GM12878 (cell line): Measurements from ENCODE around the gene LEMD2. TPM values are rescaled to one million over a fixed set of nuclear protein-coding genes. Genes with fewer than 3 reads are reported as not detected.

Source experiments
- ATAC-seq: fragments of 200-7000 bp; cut with Tn5 transposase; 3 replicates; pipeline ENCODE4 v1.9.1; 2020; ENCODE audit warnings: mild to moderate bottlenecking, moderate library complexity
- BruUV-seq: library from RNA; stranded (reverse); fragments of 400-500 nt; replicated peaks from 2 replicates; lab custom pipeline; 2021; lab: Mats Ljungman, UMichigan
- CTCF ChIA-PET: fragments of 300-600 bp; sonication (Branson Sonifier 250); formaldehyde crosslinking; extraction: SDS; loops from one replicate; lab custom pipeline; 2021; ENCODE audit warnings: inconsistent platforms; lab: Yijun Ruan, JAX
- POLR2A ChIA-PET: fragments of 350-600 bp; formaldehyde crosslinking; extraction: SDS; loops from one replicate; lab custom pipeline; 2021; ENCODE audit warnings: inconsistent platforms; lab: Charles Lee
- RAD21 ChIA-PET: fragments of 300-600 bp; sonication (Branson Sonifier 250); formaldehyde crosslinking; loops from one replicate; lab custom pipeline; 2023; ENCODE audit warnings: antibody characterized with exemption; ENCODE audit not compliant: unreplicated experiment; lab: Charles Lee
- SMC1A ChIA-PET: fragments of 300-600 bp; sonication (Branson Sonifier 250); formaldehyde crosslinking; loops from one replicate; lab custom pipeline; 2023; ENCODE audit not compliant: unreplicated experiment, uncharacterized antibody; lab: Charles Lee
- DNase-seq: peaks from one replicate; pipeline ENCODE4 v3.0.0-alpha.2; 2011; ENCODE audit warnings: low read depth, low spot score
- FAIRE-seq: peaks from 3 replicates; lab custom pipeline; 2011; peaks lifted over from hg19 to GRCh38; lab: Jason Lieb, UNC
- H2AFZ ChIP-seq: 2 replicates; pipeline ENCODE4 v1.6.0; 2011; ENCODE audit warnings: low read depth, low read length, control low read depth; ENCODE audit not compliant: control insufficient read depth
- H3K27ac ChIP-seq: 2 replicates; pipeline ENCODE4 v1.5.1; 2011; ENCODE audit warnings: control low read depth; ENCODE audit not compliant: control insufficient read depth, insufficient read depth
- H3K27me3 ChIP-seq, 2 experiments: replicated peaks in 1 of 2; 2 replicates each; pipeline versions ENCODE4 v1.6.0 to v1.6.1; 2011; ENCODE audit warnings: low read length in 1 of 2; ENCODE audit not compliant: control insufficient read depth in 2 of 2, insufficient read depth in 2 of 2
- H3K36me3 ChIP-seq, 2 experiments: 2 replicates each; pipeline ENCODE4 v1.5.1; 2011; ENCODE audit warnings: low read length in 1 of 2; ENCODE audit not compliant: control insufficient read depth in 2 of 2, insufficient read depth in 2 of 2
- H3K4me1 ChIP-seq: 2 replicates; pipeline ENCODE4 v1.6.1; 2011; ENCODE audit warnings: mild to moderate bottlenecking, low read length, moderate library complexity, mixed read lengths; ENCODE audit not compliant: control insufficient read depth, insufficient read depth
- H3K4me2 ChIP-seq: 2 replicates; pipeline ENCODE4 v1.6.0; 2011; ENCODE audit warnings: control low read depth; ENCODE audit not compliant: control insufficient read depth, insufficient read depth
- H3K4me3 ChIP-seq: fragments of 200-600 bp; sonication (generic); 2 replicates; pipeline ENCODE4 v1.5.1; 2016
- H3K79me2 ChIP-seq: 2 replicates; pipeline ENCODE4 v1.6.0; 2011; ENCODE audit warnings: low read length; ENCODE audit not compliant: control insufficient read depth, insufficient read depth
- H3K9ac ChIP-seq: 2 replicates; pipeline ENCODE4 v1.8.0; 2011; ENCODE audit warnings: low read length, control low read depth, mixed read lengths; ENCODE audit not compliant: control insufficient read depth, insufficient read depth
- H3K9me3 ChIP-seq: replicated peaks from 3 replicates; pipeline ENCODE4 v1.5.1; 2011; ENCODE audit warnings: mild to moderate bottlenecking, low read length; ENCODE audit not compliant: control insufficient read depth, insufficient read depth
- H4K20me1 ChIP-seq: 2 replicates; pipeline ENCODE4 v1.6.0; 2011; ENCODE audit not compliant: control insufficient read depth, insufficient read depth
- ASH2L ChIP-seq: fragments of 300-600, 200-600 bp; sonication (generic); IDR thresholded peaks from 2 replicates; pipeline ENCODE4 v1.6.1; 2017; ENCODE audit warnings: low read depth, mild to moderate bottlenecking, borderline replicate concordance
- CTCF ChIP-seq, 3 experiments: IDR thresholded peaks in 2 of 3; conservative IDR thresholded peaks in 1 of 3; 2 replicates each; pipeline ENCODE4 v1.5.1; 2011; ENCODE audit warnings: low read depth in 3 of 3, low read length in 3 of 3, mild to moderate bottlenecking in 3 of 3, control low read depth in 2 of 3, moderate library complexity in 2 of 3, inconsistent platforms in 1 of 3, mixed read lengths in 1 of 3; ENCODE audit not compliant: control insufficient read depth in 2 of 3, insufficient read depth in 1 of 3; ENCODE audit errors: extremely low read depth in 1 of 3
- FOXK2 ChIP-seq: fragments of 450-650 bp; IDR thresholded peaks from 2 replicates; pipeline ENCODE4 v1.6.1; 2017; ENCODE audit warnings: mild to moderate bottlenecking, moderate library complexity
- HDGF ChIP-seq: fragments of 450-650 bp; IDR thresholded peaks from 2 replicates; pipeline ENCODE4 v1.6.1; 2016; ENCODE audit warnings: antibody characterized with exemption
- IRF4 ChIP-seq: IDR thresholded peaks from 2 replicates; pipeline ENCODE4 v1.6.1; 2011; ENCODE audit warnings: low read depth, low read length
- JUNB ChIP-seq: IDR thresholded peaks from 2 replicates; pipeline ENCODE4 v1.6.1; 2016; ENCODE audit warnings: antibody characterized with exemption, mild to moderate bottlenecking
- NFXL1 ChIP-seq: fragments of 450-650 bp; IDR thresholded peaks from 2 replicates; pipeline ENCODE4 v1.6.1; 2017; ENCODE audit warnings: antibody characterized with exemption, mild to moderate bottlenecking, borderline replicate concordance
- NFYA ChIP-seq: IDR thresholded peaks from 2 replicates; pipeline ENCODE4 v1.6.1; 2011; ENCODE audit warnings: low read depth, mild to moderate bottlenecking, low read length, improper control_type of control experiment, borderline replicate concordance
- NR2C2 ChIP-seq: IDR thresholded peaks from 2 replicates; pipeline ENCODE4 v1.6.1; 2011; ENCODE audit warnings: borderline replicate concordance, low read depth; ENCODE audit not compliant: control insufficient read depth, insufficient read length
- PML ChIP-seq: IDR thresholded peaks from 2 replicates; pipeline ENCODE4 v1.6.1; 2012; ENCODE audit warnings: low read length, inconsistent platforms
- RAD21 ChIP-seq: IDR thresholded peaks from 2 replicates; pipeline ENCODE4 v1.6.1; 2011; ENCODE audit warnings: mild to moderate bottlenecking, low read depth, low read length, moderate library complexity; ENCODE audit not compliant: insufficient read depth
- RUNX3 ChIP-seq: IDR thresholded peaks from 2 replicates; pipeline ENCODE4 v1.6.1; 2012; ENCODE audit warnings: low read length, inconsistent platforms
- SMC3 ChIP-seq: IDR thresholded peaks from 2 replicates; pipeline ENCODE4 v1.6.1; 2011; ENCODE audit warnings: low read length, improper control_type of control experiment, borderline replicate concordance
- SRF ChIP-seq, 2 experiments: IDR thresholded peaks; 2 replicates each; pipeline ENCODE4 v1.6.1; 2011; ENCODE audit warnings: low read depth in 2 of 2, low read length in 2 of 2, mild to moderate bottlenecking in 1 of 2, moderate library complexity in 1 of 2
- STAT1 ChIP-seq: fragments of 450-650 bp; conservative IDR thresholded peaks from 2 replicates; pipeline ENCODE4 v1.6.1; 2014; ENCODE audit warnings: antibody characterized with exemption, mild to moderate bottlenecking
- STAT3 ChIP-seq: IDR thresholded peaks from 2 replicates; pipeline ENCODE4 v1.6.1; 2011; ENCODE audit warnings: low read depth, low read length, improper control_type of control experiment
- ZNF24 ChIP-seq: fragments of 450-650 bp; IDR thresholded peaks from 2 replicates; pipeline ENCODE4 v1.6.1; 2017; ENCODE audit warnings: antibody characterized with exemption, mild to moderate bottlenecking
- WGBS: methylation state at CpG from one replicate; pipeline ENCODE4 v1.1.6; 2016; ENCODE audit warnings: low lambda C conversion rate; ENCODE audit not compliant: insufficient replicate concordance, insufficient coverage; ENCODE audit errors: missing lambda C conversion rate; 5-methylcytosine and 5-hydroxymethylcytosine counted together
- in situ Hi-C: fragments of 300-500 bp; cut with MboI; formaldehyde crosslinking; loops from 9 replicates; pipeline ENCODE4 v1.14.3; 2018; ENCODE audit warnings: mixed read lengths
- intact Hi-C: fragments of 100-400 bp; cut with micrococcal nuclease; formaldehyde crosslinking; loops from one replicate; pipeline ENCODE4 v1.14.2; 2022; ENCODE audit not compliant: unreplicated experiment
- polyA plus RNA-seq, 11 experiments: library from polyadenylated mRNA; depleted of rRNA in 4 of 11; unstranded in 6 of 11; stranded (reverse) in 5 of 11; fragments of >200 nt; fragmentation: Nextera tagmentation in 4 of 11; fragmentation: Illumina TruSeq in 1 of 11; extraction: Ambion mirVana in 4 of 11; extraction: Trizol in 1 of 11; gene quantifications; 1 replicate in 1 of 11; 2 replicates in 10 of 11; pipeline versions ENCODE4 v1.2.1 to v1.2.3, GENCODE V29; 2011 to 2016; ENCODE audit warnings: inconsistent platforms in 2 of 11, missing spikeins in 2 of 11, low read depth in 1 of 11
- total RNA-seq, 4 experiments: library from RNA; depleted of rRNA in 3 of 4; stranded (reverse); fragments of >200 nt in 3 of 4; fragmentation: Illumina TruSeq in 1 of 4; extraction: Trizol in 1 of 4; gene quantifications; 2 replicates each; pipeline versions ENCODE4 v1.2.1 to v1.2.3, GENCODE V29; 2013 to 2021
- TF ChIP-seq, protein P1 (sequence below): fragments of 450-650 bp; IDR thresholded peaks from 2 replicates; pipeline ENCODE4 v1.6.1; 2017; ENCODE audit warnings: mild to moderate bottlenecking, moderate library complexity

LEMD2 gene
- total and polyA plus RNA-seq, 10 of the 15 experiments (the other 5 are each of a cell fraction or from before 2014, with no cell fraction given): 0.45 to 47.1 (median 22.8) TPM

GRCh38 chr6:33744001-33744848, 44.7 kb downstream of the LEMD2 start (continued):
- TF ChIP-seq RAD21 (peak; percentile 62), FOXK2 (no peak), RUNX3 (peak; percentile 38; the same call in 1 of the 2 replicates), HDGF (0 out of 2 replicates have a peak, but pooled peaks have one; percentile 44), SMC3 (peak; percentile 79), SRF (IDR thresholded peaks at IDR 0.05; ENCODE audit: low read depth in 2 of 2, low read length in 2 of 2) (no peak), NFYA (no peak), CTCF (IDR thresholded peaks at IDR 0.05 in 2 of 3, conservative IDR thresholded peaks at IDR 0.05 in 1 of 3; ENCODE audit: control insufficient read depth in 2 of 3, extremely low read depth in 1 of 3, insufficient read depth in 1 of 3, low read depth in 3 of 3, low read length in 3 of 3) (peak; percentile 90 to 97 (median 91))
- TF ChIP-seq, all 136 proteins: peak for 5

- WGBS: 59% methylated on average over 7 of the region's 7 CpGs
Measured at GRCh38 chr6:33742837-33743236, 46.1 kb downstream of the LEMD2 start.

More at GRCh38 chr6:33742837-33743236, 46.1 kb downstream of the LEMD2 start:
- Histone ChIP-seq H3K9ac (no peak overlapping the region), H3K79me2 (no peaks in the 10 kb centered on the region), H2AFZ (no peak overlapping the region), H3K9me3 (no peaks in the 10 kb centered on the region), H3K27me3 (no peaks in the 10 kb centered on the region; a peak in 1 of 4 replicates), H3K4me3 (no peak overlapping the region), H3K36me3 (no peaks in the 10 kb centered on the region), H4K20me1 (no peaks in the 10 kb centered on the region), H3K4me1 (no peaks in the 10 kb centered on the region), H3K27ac (no peak overlapping the region), H3K4me2 (no peak overlapping the region)
- intact Hi-C loops: no loop called here
- ChIA-PET POLR2A (no interaction called here), CTCF (interaction anchor here (0.7 to 7.2 kb wide), 12 partner anchors 8 to 416 kb away, joined by 3 to 46 read pairs (median 4); partner anchors contain the start of gene UQCC2), RAD21 (interaction anchor here (1.0 kb wide), 1 partner anchor 32 kb away, joined by 8 read pairs; the partner anchor contains the start of gene UQCC2), SMC1A (interaction anchor here (0.5 kb wide), 1 partner anchor 211 kb away, joined by 3 read pairs; no protein-coding TSS in a partner anchor)
- no TSS peak for BruUV-seq
- FAIRE-seq (no peak), ATAC-seq (no peak), DNase-seq (no peak)
- in situ Hi-C loops: no loop called here
- TF ChIP-seq STAT1 (no peak), NFXL1 (no peak), NR2C2 (no peak), JUNB (no peak), IRF4 (no peak), STAT3 (no peak), PML (no peak), ASH2L (no peak), ZNF24 (no peak)
- TF ChIP-seq, protein P1, sequence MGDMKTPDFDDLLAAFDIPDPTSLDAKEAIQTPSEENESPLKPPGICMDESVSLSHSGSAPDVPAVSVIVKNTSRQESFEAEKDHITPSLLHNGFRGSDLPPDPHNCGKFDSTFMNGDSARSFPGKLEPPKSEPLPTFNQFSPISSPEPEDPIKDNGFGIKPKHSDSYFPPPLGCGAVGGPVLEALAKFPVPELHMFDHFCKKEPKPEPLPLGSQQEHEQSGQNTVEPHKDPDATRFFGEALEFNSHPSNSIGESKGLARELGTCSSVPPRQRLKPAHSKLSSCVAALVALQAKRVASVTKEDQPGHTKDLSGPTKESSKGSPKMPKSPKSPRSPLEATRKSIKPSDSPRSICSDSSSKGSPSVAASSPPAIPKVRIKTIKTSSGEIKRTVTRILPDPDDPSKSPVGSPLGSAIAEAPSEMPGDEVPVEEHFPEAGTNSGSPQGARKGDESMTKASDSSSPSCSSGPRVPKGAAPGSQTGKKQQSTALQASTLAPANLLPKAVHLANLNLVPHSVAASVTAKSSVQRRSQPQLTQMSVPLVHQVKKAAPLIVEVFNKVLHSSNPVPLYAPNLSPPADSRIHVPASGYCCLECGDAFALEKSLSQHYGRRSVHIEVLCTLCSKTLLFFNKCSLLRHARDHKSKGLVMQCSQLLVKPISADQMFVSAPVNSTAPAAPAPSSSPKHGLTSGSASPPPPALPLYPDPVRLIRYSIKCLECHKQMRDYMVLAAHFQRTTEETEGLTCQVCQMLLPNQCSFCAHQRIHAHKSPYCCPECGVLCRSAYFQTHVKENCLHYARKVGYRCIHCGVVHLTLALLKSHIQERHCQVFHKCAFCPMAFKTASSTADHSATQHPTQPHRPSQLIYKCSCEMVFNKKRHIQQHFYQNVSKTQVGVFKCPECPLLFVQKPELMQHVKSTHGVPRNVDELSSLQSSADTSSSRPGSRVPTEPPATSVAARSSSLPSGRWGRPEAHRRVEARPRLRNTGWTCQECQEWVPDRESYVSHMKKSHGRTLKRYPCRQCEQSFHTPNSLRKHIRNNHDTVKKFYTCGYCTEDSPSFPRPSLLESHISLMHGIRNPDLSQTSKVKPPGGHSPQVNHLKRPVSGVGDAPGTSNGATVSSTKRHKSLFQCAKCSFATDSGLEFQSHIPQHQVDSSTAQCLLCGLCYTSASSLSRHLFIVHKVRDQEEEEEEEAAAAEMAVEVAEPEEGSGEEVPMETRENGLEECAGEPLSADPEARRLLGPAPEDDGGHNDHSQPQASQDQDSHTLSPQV: no peak
